ENCODE results near the gene COP1. TPM values are rescaled to one million over a fixed set of nuclear protein-coding genes. Genes with fewer than 3 reads are reported as not detected.

COP1 gene
- total RNA-seq, 1 experiment from 2014 or later: 33.1 TPM

DNA sequence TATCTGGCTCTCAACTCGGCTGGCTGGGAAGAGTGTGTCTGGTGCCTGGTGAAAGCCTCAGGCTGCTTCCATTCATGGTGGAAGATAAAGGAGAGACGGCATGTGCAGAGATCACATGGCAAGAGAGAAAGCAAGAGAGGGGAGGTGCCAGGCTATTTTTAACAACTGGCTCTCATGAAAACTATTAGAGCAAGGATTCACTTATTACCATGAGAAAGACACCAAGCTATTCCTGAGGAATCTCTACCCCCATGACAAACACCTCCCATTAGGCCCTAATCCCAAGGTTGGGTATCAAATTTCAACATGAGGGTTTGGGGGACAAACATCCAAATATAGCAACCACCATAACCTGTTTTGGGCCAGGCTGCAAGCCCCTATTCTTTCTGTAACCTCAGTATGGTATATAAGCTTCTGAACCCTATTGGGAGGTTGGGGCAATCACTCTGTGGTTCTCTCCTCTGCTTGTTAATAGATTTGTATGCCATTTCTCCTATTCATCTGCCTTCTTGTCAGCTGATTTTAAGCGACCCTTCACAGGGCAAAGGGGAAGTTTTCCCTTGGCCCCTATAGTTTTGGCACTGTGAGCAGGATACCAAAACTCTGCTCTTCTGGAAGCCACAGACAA lies 284.7 kb downstream of the COP1 start (continued):
- TF ChIP-seq YY1 (IDR thresholded peaks at IDR 0.05; ENCODE audit: extremely low read depth, insufficient replicate concordance, low read depth, low read length) (no peak), CEBPB (IDR thresholded peaks at IDR 0.05; ENCODE audit: low read depth) (no peak), CBX3 (IDR thresholded peaks at IDR 0.05; ENCODE audit: low read depth) (no peak), POLR2A (IDR thresholded peaks at IDR 0.05; ENCODE audit: borderline replicate concordance, extremely low read depth, insufficient read depth, insufficient read length) (no peak)
- TF ChIP-seq, protein P1, sequence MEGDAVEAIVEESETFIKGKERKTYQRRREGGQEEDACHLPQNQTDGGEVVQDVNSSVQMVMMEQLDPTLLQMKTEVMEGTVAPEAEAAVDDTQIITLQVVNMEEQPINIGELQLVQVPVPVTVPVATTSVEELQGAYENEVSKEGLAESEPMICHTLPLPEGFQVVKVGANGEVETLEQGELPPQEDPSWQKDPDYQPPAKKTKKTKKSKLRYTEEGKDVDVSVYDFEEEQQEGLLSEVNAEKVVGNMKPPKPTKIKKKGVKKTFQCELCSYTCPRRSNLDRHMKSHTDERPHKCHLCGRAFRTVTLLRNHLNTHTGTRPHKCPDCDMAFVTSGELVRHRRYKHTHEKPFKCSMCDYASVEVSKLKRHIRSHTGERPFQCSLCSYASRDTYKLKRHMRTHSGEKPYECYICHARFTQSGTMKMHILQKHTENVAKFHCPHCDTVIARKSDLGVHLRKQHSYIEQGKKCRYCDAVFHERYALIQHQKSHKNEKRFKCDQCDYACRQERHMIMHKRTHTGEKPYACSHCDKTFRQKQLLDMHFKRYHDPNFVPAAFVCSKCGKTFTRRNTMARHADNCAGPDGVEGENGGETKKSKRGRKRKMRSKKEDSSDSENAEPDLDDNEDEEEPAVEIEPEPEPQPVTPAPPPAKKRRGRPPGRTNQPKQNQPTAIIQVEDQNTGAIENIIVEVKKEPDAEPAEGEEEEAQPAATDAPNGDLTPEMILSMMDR (IDR thresholded peaks at IDR 0.05 in 2 of 3, conservative IDR thresholded peaks at IDR 0.05 in 1 of 3; ENCODE audit: borderline replicate concordance in 1 of 3, insufficient read depth in 1 of 3, low read depth in 2 of 3, low read length in 2 of 3): no peak

DNA sequence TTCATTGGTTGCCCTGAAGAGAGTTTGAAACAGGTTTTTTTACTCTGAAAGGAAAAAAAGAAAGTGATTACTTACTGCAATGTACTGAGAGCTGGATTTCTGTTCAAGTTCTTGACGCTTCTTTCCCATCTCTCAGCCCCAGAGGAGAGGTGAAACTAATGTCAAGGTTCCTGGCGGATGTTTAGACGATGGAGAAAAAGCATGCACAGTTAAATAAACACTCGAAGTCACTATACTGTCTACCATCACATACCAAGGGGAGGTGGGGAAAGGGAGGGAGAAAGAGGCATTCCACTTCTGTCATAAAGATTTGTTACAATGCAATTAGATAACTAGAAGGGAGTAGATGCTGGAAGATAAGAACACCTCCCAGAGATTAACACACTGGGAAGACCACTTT lies 286.7 kb downstream of the COP1 start:
- TF ChIP-seq CBX3 (IDR thresholded peaks at IDR 0.05; ENCODE audit: low read depth) (no peak), EZH2phosphoT487 (IDR thresholded peaks at IDR 0.05; ENCODE audit: borderline replicate concordance) (no peak), POLR2AphosphoS5 (IDR thresholded peaks at IDR 0.05; ENCODE audit: low read depth, low read length) (no peak), YY1 (IDR thresholded peaks at IDR 0.05; ENCODE audit: extremely low read depth, insufficient replicate concordance, low read depth, low read length) (no peak), SP1 (IDR thresholded peaks at IDR 0.05; ENCODE audit: low read depth) (no peak), ZFX (IDR thresholded peaks at IDR 0.05) (no peak), JUND (IDR thresholded peaks at IDR 0.05) (no peak), CEBPB (IDR thresholded peaks at IDR 0.05; ENCODE audit: low read depth) (no peak), ELF1 (IDR thresholded peaks at IDR 0.05; ENCODE audit: borderline replicate concordance, low read depth) (no peak), EGR1 (IDR thresholded peaks at IDR 0.05; ENCODE audit: low read depth) (no peak), FOSL1 (IDR thresholded peaks at IDR 0.05; ENCODE audit: low read depth) (no peak), ZNF274 (IDR thresholded peaks at IDR 0.05; ENCODE audit: low read depth, low read length) (no peak)
- TF ChIP-seq, protein P2, sequence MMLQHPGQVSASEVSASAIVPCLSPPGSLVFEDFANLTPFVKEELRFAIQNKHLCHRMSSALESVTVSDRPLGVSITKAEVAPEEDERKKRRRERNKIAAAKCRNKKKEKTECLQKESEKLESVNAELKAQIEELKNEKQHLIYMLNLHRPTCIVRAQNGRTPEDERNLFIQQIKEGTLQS (IDR thresholded peaks at IDR 0.05): no peak
- TF ChIP-seq, protein P3, sequence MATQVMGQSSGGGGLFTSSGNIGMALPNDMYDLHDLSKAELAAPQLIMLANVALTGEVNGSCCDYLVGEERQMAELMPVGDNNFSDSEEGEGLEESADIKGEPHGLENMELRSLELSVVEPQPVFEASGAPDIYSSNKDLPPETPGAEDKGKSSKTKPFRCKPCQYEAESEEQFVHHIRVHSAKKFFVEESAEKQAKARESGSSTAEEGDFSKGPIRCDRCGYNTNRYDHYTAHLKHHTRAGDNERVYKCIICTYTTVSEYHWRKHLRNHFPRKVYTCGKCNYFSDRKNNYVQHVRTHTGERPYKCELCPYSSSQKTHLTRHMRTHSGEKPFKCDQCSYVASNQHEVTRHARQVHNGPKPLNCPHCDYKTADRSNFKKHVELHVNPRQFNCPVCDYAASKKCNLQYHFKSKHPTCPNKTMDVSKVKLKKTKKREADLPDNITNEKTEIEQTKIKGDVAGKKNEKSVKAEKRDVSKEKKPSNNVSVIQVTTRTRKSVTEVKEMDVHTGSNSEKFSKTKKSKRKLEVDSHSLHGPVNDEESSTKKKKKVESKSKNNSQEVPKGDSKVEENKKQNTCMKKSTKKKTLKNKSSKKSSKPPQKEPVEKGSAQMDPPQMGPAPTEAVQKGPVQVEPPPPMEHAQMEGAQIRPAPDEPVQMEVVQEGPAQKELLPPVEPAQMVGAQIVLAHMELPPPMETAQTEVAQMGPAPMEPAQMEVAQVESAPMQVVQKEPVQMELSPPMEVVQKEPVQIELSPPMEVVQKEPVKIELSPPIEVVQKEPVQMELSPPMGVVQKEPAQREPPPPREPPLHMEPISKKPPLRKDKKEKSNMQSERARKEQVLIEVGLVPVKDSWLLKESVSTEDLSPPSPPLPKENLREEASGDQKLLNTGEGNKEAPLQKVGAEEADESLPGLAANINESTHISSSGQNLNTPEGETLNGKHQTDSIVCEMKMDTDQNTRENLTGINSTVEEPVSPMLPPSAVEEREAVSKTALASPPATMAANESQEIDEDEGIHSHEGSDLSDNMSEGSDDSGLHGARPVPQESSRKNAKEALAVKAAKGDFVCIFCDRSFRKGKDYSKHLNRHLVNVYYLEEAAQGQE (IDR thresholded peaks at IDR 0.05; ENCODE audit: low read depth): no peak
- TF ChIP-seq, protein P4, sequence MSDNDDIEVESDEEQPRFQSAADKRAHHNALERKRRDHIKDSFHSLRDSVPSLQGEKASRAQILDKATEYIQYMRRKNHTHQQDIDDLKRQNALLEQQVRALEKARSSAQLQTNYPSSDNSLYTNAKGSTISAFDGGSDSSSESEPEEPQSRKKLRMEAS (IDR thresholded peaks at IDR 0.05): no peak
- TF ChIP-seq, protein P5, sequence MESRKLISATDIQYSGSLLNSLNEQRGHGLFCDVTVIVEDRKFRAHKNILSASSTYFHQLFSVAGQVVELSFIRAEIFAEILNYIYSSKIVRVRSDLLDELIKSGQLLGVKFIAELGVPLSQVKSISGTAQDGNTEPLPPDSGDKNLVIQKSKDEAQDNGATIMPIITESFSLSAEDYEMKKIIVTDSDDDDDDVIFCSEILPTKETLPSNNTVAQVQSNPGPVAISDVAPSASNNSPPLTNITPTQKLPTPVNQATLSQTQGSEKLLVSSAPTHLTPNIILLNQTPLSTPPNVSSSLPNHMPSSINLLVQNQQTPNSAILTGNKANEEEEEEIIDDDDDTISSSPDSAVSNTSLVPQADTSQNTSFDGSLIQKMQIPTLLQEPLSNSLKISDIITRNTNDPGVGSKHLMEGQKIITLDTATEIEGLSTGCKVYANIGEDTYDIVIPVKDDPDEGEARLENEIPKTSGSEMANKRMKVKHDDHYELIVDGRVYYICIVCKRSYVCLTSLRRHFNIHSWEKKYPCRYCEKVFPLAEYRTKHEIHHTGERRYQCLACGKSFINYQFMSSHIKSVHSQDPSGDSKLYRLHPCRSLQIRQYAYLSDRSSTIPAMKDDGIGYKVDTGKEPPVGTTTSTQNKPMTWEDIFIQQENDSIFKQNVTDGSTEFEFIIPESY (IDR thresholded peaks at IDR 0.05; ENCODE audit: extremely low read depth, insufficient replicate concordance, low read length): no peak
- Histone ChIP-seq H3K27ac (ENCODE audit: low read depth, low read length) (no peak overlapping the region), H3K36me3 (ENCODE audit: control insufficient read depth in 1 of 2, insufficient read depth in 2 of 2, low read length in 2 of 2) (no peaks in the 10 kb centered on the region), H3K27me3 (ENCODE audit: insufficient read depth, low read length) (no peaks in the 10 kb centered on the region), H3K9me3 (ENCODE audit: control insufficient read depth in 1 of 2, insufficient read depth in 1 of 2, low read depth in 1 of 2, low read length in 2 of 2) (no peaks in the 10 kb centered on the region), H3K9ac (ENCODE audit: low read length) (no peak overlapping the region), H3K4me2 (ENCODE audit: low read length) (no peak overlapping the region), H4K20me1 (ENCODE audit: insufficient read depth) (no peaks in the 10 kb centered on the region), H3K4me3 (replicated peaks in 1 of 2; ENCODE audit: low read depth in 1 of 2, low read length in 2 of 2) (no peak overlapping the region), H3K79me2 (ENCODE audit: insufficient read depth, low read length) (no peaks in the 10 kb centered on the region), H3K9me2 (ENCODE audit: insufficient read depth) (no peaks in the 10 kb centered on the region), H3K4me1 (ENCODE audit: control insufficient read depth in 1 of 2, insufficient read depth in 2 of 2, low read length in 2 of 2) (no peaks in the 10 kb centered on the region), H2AFZ (ENCODE audit: low read depth, low read length, poor library complexity, severe bottlenecking) (no peak overlapping the region)
- CTCF ChIA-PET: no interaction called here
- ATAC-seq (no peak), DNase-seq (ENCODE audit: low read depth, low spot score) (no peak)
- RAD21 ChIA-PET (ENCODE audit: low non-redundant PET in 1 of 2, low total read pairs in 2 of 2, uncharacterized antibody in 2 of 2, unreplicated experiment in 2 of 2): no interaction called here
- intact Hi-C loops (cut with micrococcal nuclease): no loop called here
- no TSS peak for BruUV-seq (replicated peaks)
- POLR2A ChIA-PET: no interaction called here

Data from HCT116 (cell line).